Spleen (tissue), 11 donors: Measurements from ENCODE around the gene STK39. TPM values are rescaled to one million over a fixed set of nuclear protein-coding genes. Genes with fewer than 3 reads are reported as not detected.

Source experiments
- DNase-seq: peaks from one replicate; pipeline ENCODE4 v3.0.0-alpha.2; 2020
- H3K27ac ChIP-seq, 8 donors: fragments of 200-600 bp; sonication (generic) in 7 of 8; 1 replicate in 4 of 8; 2 replicates in 4 of 8; pipeline versions ENCODE4 v1.5.0 to v1.8.0; 2016 to 2021; ENCODE audit warnings: inconsistent platforms in 4 of 8, mild to moderate bottlenecking in 4 of 8, moderate library complexity in 1 of 8
- H3K27me3 ChIP-seq, 7 donors: fragments of 200-600 bp; sonication (generic) in 6 of 7; replicated peaks in 1 of 7; 1 replicate in 4 of 7; 2 replicates in 3 of 7; pipeline versions ENCODE4 v1.5.0 to v1.8.0; 2016 to 2021; ENCODE audit warnings: inconsistent platforms in 3 of 7, mild to moderate bottlenecking in 1 of 7
- H3K36me3 ChIP-seq, 6 donors: fragments of 200-600 bp; sonication (generic) in 5 of 6; 1 replicate in 4 of 6; 2 replicates in 2 of 6; pipeline versions ENCODE4 v1.5.0 to v1.8.0; 2016 to 2021; ENCODE audit warnings: inconsistent platforms in 2 of 6
- H3K4me1 ChIP-seq, 6 donors: fragments of 200-600 bp; sonication (generic) in 5 of 6; 1 replicate in 3 of 6; 2 replicates in 3 of 6; pipeline versions ENCODE4 v1.5.0 to v1.8.0; 2016 to 2021; ENCODE audit warnings: inconsistent platforms in 3 of 6
- H3K4me3 ChIP-seq, 8 donors: fragments of 200-600 bp; sonication (generic) in 7 of 8; 1 replicate in 4 of 8; 2 replicates in 4 of 8; pipeline versions ENCODE4 v1.5.0 to v1.8.0; 2016 to 2021; ENCODE audit warnings: inconsistent platforms in 4 of 8, mild to moderate bottlenecking in 4 of 8, moderate library complexity in 2 of 8
- H3K9me3 ChIP-seq, 8 donors: fragments of 200-600 bp; sonication (generic) in 7 of 8; 1 replicate in 4 of 8; 2 replicates in 4 of 8; pipeline versions ENCODE4 v1.5.0 to v1.8.0; 2016 to 2021; ENCODE audit warnings: inconsistent platforms in 4 of 8
- CTCF ChIP-seq, 11 experiments: fragments of 200-600 bp in 7 of 11; fragments of 450-650 bp in 4 of 11; sonication (generic) in 4 of 11; IDR thresholded peaks in 8 of 11; conservative IDR thresholded peaks in 3 of 11; 1 replicate in 7 of 11; 2 replicates in 4 of 11; pipeline versions ENCODE4 v1.4.0 to v1.8.0; 2016 to 2021; ENCODE audit warnings: antibody characterized with exemption in 11 of 11, inconsistent platforms in 4 of 11, mild to moderate bottlenecking in 1 of 11
- POLR2A ChIP-seq, 3 donors: fragments of 450-650 bp; IDR thresholded peaks; one replicate each; pipeline ENCODE4 v1.5.1; 2017; ENCODE audit warnings: antibody characterized with exemption in 3 of 3, mild to moderate bottlenecking in 1 of 3
- POLR2AphosphoS5 ChIP-seq, 3 donors: sonication (generic); formaldehyde crosslinking; IDR thresholded peaks; one replicate each; pipeline ENCODE4 v1.5.1; 2017; ENCODE audit warnings: antibody characterized with exemption in 3 of 3
- WGBS, 5 donors: extraction: QIAGEN DNeasy Blood & Tissue Kit in 3 of 5; methylation state at CpG; one replicate each; pipeline versions ENCODE4 v1.1.5 to v1.1.7; 2013 to 2018; 5-methylcytosine and 5-hydroxymethylcytosine counted together
- intact Hi-C: fragments of 100-400 bp; cut with DNase I; formaldehyde crosslinking; loops from one replicate; pipeline ENCODE4 v1.15.0; 2023; ENCODE audit warnings: low total_unique reads
- polyA plus RNA-seq, 3 donors: library from polyadenylated mRNA; stranded (reverse); fragments of 200-250 nt; gene quantifications; one replicate each; pipeline ENCODE4 v1.2.1, GENCODE V29; 2013
- total RNA-seq, 7 donors: library from RNA; depleted of rRNA in 3 of 7; stranded (reverse); fragments of >200 nt in 3 of 7; fragmentation: NEBNext Ultra II Directional in 4 of 7; extraction: Animal tissue kit (Norgen Biotek cat#: 25700) in 4 of 7; gene quantifications; one replicate each; pipeline versions ENCODE4 v1.1.0 to v1.2.1, GENCODE V29; 2016 to 2021
- donor health status: healthy with polysubstance abuse.
- donor health status: DM: no; HTN: no; CAD: no; lungs with moderate emphysema.
- donor health status: DM: no; HTN: no; CAD: no.
- donor health status: Bipolar disorder and iron deficiency.
- donor health status: healthy.
- donor health status: DM: no; HTN: no; CAD: no.
- donor health status: DM: yes; HTN: yes; CAD: no.

STK39 gene
- total and polyA plus RNA-seq, 10 donors = 8.6 to 17.8 (median 11.0) TPM

DNA sequence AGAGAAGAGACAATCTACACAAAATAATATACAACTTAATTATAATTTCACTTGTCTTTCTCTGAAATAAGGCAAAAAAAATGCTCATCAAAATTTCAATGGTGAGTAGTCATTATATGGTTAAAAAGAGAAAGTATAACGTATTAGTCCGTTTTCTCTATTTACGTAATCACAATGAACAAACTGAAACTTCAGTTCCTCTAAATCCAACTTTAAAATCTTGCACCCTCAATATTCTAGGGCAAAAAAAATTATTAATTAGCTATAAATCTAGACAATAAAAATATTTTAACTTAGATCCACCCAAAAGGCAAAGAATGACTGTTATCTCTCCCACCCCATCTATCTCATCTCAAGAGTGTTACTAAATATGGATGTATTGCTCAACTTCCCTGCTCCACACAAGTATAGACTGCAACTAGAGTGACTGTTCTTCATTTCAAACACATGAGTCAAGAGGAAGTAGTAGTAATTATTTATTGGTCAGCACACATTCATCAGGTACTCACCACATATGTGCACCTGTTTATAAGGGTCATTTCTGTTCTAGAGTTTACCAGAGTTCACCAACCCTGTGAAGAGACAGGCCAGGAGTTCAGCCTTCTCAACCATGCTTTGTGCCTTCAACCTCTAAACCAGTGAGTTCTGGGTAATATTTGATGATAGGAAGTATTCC, 36.4 kb downstream of the STK39 start:
- Histone ChIP-seq H3K4me1 (peaks cover 0 to 30% (median 17%) of the 10 kb centered on the region in 6 donors), H3K27me3 (no peaks in the 10 kb centered on the region), H3K27ac (peak overlapping the region in 6 of 8 donors; percentile 16 to 66 (median 53)), H3K9me3 (no peaks in the 10 kb centered on the region), H3K4me3 (peak overlapping the region in 5 of 8 donors; percentile 15 to 44 (median 23)), H3K36me3 (no peaks in the 10 kb centered on the region)
- TF ChIP-seq POLR2A (IDR thresholded peaks at IDR 0.05) (no peak), POLR2AphosphoS5 (IDR thresholded peaks at IDR 0.05) (no peak), CTCF (IDR thresholded peaks at IDR 0.05 in 8 of 11, conservative IDR thresholded peaks at IDR 0.05 in 3 of 11) (no peak)
- WGBS, 5 donors = 9 to 24% (median 22%) methylated on average over 3 of the region's 3 CpGs
- intact Hi-C loops = no loop called here
- DNase-seq = no peak

DNA sequence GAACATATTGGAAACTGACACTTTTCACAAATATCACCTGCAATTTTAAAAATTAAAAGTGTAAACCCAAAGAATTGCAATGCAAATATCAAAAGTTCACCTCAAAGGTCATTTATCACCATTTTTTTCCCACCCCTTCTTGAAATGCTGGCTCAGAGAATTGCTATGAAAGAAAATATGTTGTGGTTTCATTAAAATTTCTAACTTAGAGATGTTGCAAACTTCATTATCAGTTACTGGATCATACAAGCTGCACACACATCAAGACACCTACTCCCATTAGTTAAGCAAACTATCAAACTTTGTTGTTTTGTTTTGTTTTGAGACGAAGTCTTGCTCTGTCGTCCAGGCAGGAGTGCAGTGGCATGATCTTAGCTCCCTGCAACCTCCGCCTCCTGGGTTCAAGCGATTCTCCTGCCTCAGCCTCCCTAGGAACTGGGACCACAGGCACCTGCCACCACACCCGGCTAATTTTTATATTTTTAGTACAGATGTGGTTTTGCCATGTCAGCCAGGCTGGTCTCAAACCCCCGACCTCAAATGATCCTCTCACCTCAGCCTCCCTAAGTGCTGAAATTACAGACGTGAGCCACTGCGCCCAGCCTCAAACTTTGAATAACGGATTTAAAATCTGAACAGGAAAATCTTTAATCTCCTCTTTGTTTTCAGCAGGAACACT, 37.0 kb downstream of the STK39 start:
- H3K9me3 ChIP-seq = no peaks in the 10 kb centered on the region
- WGBS, 5 donors = 42 to 57% (median 44%) methylated on average over 9 of the region's 9 CpGs
- intact Hi-C loops = no loop called here
- H3K36me3 ChIP-seq = no peaks in the 10 kb centered on the region
- TF ChIP-seq POLR2AphosphoS5 (IDR thresholded peaks at IDR 0.05) = no peak
- TF ChIP-seq POLR2A (IDR thresholded peaks at IDR 0.05) = no peak
- no peak for TF ChIP-seq CTCF (IDR thresholded peaks at IDR 0.05 in 8 of 11, conservative IDR thresholded peaks at IDR 0.05 in 3 of 11)
- peak overlapping the region in 4 of 8 donors; percentile 15 to 44 (median 28) for H3K4me3 ChIP-seq
- H3K27me3 ChIP-seq = no peaks in the 10 kb centered on the region
- H3K27ac ChIP-seq = peak overlapping the region in 6 of 8 donors; percentile 16 to 66 (median 53)
- no peak for DNase-seq
- H3K4me1 ChIP-seq = peaks cover 0 to 30% (median 17%) of the 10 kb centered on the region in 6 donors

DNA sequence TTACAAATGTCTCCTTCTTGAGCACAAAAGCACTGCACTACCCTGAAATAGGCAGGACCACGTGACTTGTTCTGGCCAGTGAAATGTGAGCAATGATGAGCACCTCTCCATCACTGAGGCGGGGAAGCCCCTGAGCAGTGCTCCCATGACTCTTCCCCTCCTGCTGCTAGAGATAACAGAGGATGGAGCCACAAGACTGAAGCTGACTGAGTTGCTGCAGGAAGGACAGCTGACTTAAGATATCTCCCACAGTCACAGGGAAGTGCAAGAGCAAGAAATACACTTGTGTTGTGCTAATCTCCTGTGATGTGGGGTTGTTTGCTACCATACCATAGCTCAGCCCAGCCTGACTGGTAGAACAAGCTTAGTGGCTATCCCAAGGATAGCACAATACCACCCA, 38.7 kb downstream of the STK39 start:
- Histone ChIP-seq H3K4me1 (peaks cover 0 to 30% (median 17%) of the 10 kb centered on the region in 6 donors), H3K27me3 (no peaks in the 10 kb centered on the region), H3K36me3 (no peaks in the 10 kb centered on the region), H3K4me3 (no peak overlapping the region), H3K27ac (no peak overlapping the region), H3K9me3 (no peaks in the 10 kb centered on the region)
- 87 to 97% (median 89%) methylated on average over 2 of the region's 2 CpGs for WGBS, 5 donors
- intact Hi-C loops = no loop called here
- no peak for TF ChIP-seq CTCF (IDR thresholded peaks at IDR 0.05 in 8 of 11, conservative IDR thresholded peaks at IDR 0.05 in 3 of 11)
- TF ChIP-seq POLR2A (IDR thresholded peaks at IDR 0.05) = no peak
- TF ChIP-seq POLR2AphosphoS5 (IDR thresholded peaks at IDR 0.05) = no peak
- DNase-seq = no peak

DNA sequence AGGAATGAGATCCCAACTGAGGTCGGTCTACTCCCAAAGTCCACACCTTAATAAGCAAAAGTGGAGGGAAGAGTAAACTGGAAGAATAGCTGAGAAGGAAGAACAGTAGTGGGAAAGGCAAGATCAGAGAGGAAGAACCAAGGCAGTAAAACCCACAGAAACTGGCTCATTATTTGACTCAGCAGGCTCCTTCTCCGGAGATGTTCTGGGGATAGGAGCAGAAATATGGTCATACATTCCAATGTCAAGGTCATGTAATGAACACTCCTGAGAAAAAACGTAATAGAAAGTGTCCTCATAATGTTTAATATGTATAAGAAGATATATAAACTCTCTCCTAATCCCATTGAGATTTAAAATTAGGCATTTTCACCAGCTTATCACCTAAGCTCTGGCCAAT, 39.5 kb downstream of the STK39 start:
- H3K4me3 ChIP-seq = no peak overlapping the region
- peaks cover 0 to 29% (median 17%) of the 10 kb centered on the region in 6 donors for H3K4me1 ChIP-seq
- WGBS, 5 donors = 72 to 89% (median 85%) methylated on average over 3 of the region's 3 CpGs
- no peak overlapping the region for H3K27ac ChIP-seq
- DNase-seq = no peak
- H3K27me3 ChIP-seq = no peaks in the 10 kb centered on the region
- intact Hi-C loops = no loop called here
- no peaks in the 10 kb centered on the region for H3K36me3 ChIP-seq
- TF ChIP-seq POLR2AphosphoS5 (IDR thresholded peaks at IDR 0.05) = no peak
- TF ChIP-seq POLR2A (IDR thresholded peaks at IDR 0.05) = no peak
- no peak for TF ChIP-seq CTCF (IDR thresholded peaks at IDR 0.05 in 8 of 11, conservative IDR thresholded peaks at IDR 0.05 in 3 of 11)
- no peaks in the 10 kb centered on the region for H3K9me3 ChIP-seq
